Activated CD8-positive, alpha-beta memory T cell treated with anti-CD3 and anti-CD28 coated beads for 1 hour (primary cell): Measurements from ENCODE around the gene TIMM9.
"Not testable (repeated sequence)": the region's sequence is repeated elsewhere in the genome, so short reads cannot be mapped to it uniquely, and the experiment has no call there.

Source experiments
- DNase-seq, 2 donors: peaks; one replicate each; pipeline ENCODE4 v3.0.0-alpha.2; 2020; ENCODE audit warnings: low read depth in 1 of 2; ENCODE audit errors: extremely low read depth in 1 of 2

The TIMM9 gene

GRCh38 chr14:58398895-58399294 is 28.4 kb downstream of the TIMM9 start:
- no peak for DNase-seq

- DNase-seq: no peak
These were observed 28.8 kb downstream of the TIMM9 start for GRCh38 chr14:58398495-58398894.

DNA sequence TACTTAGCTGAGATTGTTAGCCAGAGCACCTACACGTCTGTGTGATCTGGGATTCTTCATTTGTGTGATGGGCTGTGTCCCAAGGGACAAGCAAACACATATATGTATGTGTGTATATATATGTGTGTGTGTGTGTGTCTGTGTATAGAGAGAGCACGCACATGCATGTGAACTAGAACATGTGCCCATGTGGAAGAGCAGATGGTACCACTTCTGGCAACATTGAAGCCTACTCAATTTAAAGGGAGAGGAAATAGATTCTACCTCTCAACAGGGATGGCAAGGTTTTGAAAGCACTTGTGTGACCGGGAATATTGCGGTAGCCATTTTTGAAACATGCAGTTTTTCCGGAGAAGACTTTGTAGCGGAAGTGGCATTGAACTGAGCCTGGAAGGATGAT is 30.2 kb downstream of the TIMM9 start:
- DNase-seq: no peak

- peak; percentile 26 to 59 for DNase-seq
These were observed 31.2 kb downstream of the TIMM9 start, which contains the start of gene TOMM20L for GRCh38 chr14:58395812-58396788. TSS of gene TOMM20L (plus strand) at chr14:58395930. CDS start at chr14:58395958, 28 bp downstream.

GRCh38 chr14:58395562-58395811 is 31.8 kb downstream of the TIMM9 start:
- DNase-seq: no peak

GRCh38 chr14:58390830-58391229 is 36.5 kb downstream of the TIMM9 start:
- DNase-seq: no peak

- DNase-seq: no peak
These were observed 50.5 kb downstream of the TIMM9 start for GRCh38 chr14:58376791-58377190.

GRCh38 chr14:58368956-58369355 is 58.4 kb downstream of the TIMM9 start:
- no peak for DNase-seq

- no peak for DNase-seq
These were observed 60.0 kb downstream of the TIMM9 start for GRCh38 chr14:58367296-58367695.

GRCh38 chr14:58364316-58364715 is 63.0 kb downstream of the TIMM9 start:
- no peak for DNase-seq

- no peak for DNase-seq
These were observed 64.4 kb downstream of the TIMM9 start for GRCh38 chr14:58362798-58363412.

DNA sequence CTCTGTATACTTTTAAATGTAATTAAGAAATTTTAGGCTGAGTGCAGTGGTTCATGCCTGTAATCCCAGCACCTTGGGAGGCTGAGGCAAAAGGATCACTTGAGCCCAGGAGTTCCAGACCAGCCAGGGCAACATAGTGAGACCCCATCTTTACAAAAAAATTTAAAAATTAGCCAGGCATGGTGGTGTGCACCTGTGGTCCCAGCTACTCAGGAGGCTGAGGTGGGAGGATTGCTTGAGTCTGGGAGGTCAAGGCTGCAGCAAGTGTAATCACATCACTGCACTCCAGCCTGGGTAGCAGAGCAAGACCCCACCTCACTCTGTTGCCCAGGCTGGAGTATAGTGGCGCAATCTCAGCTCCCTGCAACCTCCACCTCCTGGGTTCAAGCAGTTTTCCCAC is 65.1 kb downstream of the TIMM9 start:
- not testable (repeated sequence) for DNase-seq
